ENCODE measurements around the gene PPP1R13L. TPM values are rescaled to one million over a fixed set of nuclear protein-coding genes. Genes with fewer than 3 reads are reported as not detected.

Gene PPP1R13L
- total RNA-seq, 1 experiment from 2014 or later, result 3.2 TPM

GRCh38 chr19:45406226-45407090, 1.6 kb upstream of the PPP1R13L start, which contains the start of gene POLR1G:
TSS of gene POLR1G (plus strand) at chr19:45406644. CDS start at chr19:45406697, 53 bp downstream.
- H3K36me3 ChIP-seq, result 0 out of 2 replicates have a peak, but pooled peaks cover 3% of the 10 kb centered on the region
- H3K27ac ChIP-seq, result peak within 1 kb of the TSS; percentile 96
- peak within 1 kb of the TSS; percentile 75 for H3K4me3 ChIP-seq
- peak; percentile 81 to 91 for DNase-seq
- H3K4me1 ChIP-seq, result 0 out of 2 replicates have a peak, but pooled peaks cover 3% of the 10 kb centered on the region
- no peaks in the 10 kb centered on the region for H3K27me3 ChIP-seq
- H3K9me3 ChIP-seq (replicated peaks), result no peaks in the 10 kb centered on the region

GRCh38 chr19:45405435-45406225, 761 bp upstream of the PPP1R13L start:
- no peaks in the 10 kb centered on the region for H3K9me3 ChIP-seq (replicated peaks)
- DNase-seq, result peak; percentile 93 to 94
- 0 out of 2 replicates have a peak, but pooled peaks cover 3% of the 10 kb centered on the region for H3K4me1 ChIP-seq
- 0 out of 2 replicates have a peak, but pooled peaks cover 3% of the 10 kb centered on the region for H3K36me3 ChIP-seq
- peak overlapping the region; percentile 96 for H3K27ac ChIP-seq
- H3K27me3 ChIP-seq, result no peaks in the 10 kb centered on the region
- H3K4me3 ChIP-seq, result peak overlapping the region; percentile 75

- Histone ChIP-seq H3K4me3 (no peak overlapping the region), H3K9me3 (replicated peaks) (no peaks in the 10 kb centered on the region), H3K36me3 (no peaks in the 10 kb centered on the region), H3K27ac (no peak overlapping the region), H3K27me3 (no peaks in the 10 kb centered on the region), H3K4me1 (0 out of 2 replicates have a peak, but pooled peaks cover 3% of the 10 kb centered on the region)
- DNase-seq, result no peak
These were observed 900 bp downstream of the PPP1R13L start for GRCh38 chr19:45403781-45404556.

DNA sequence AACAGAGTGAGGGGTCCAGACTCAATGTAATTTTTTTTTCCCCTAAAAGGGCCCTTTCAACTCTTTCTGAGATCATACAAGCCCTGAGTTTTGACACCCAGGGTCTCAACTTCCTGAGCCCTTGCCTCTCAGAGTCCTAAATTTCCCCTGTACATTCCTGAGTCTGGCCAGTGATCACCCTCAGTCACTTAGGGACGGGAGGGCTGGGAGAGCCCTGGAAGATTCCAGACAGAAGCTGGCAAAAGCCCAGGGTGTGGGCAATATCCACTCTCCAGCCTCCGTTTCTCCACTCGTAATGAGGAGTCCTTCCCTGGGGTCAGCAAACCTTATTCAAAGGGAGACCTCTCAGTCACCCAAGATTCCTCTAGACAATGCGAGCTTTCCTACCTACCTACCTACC, 1.6 kb downstream of the PPP1R13L start:
- Histone ChIP-seq H3K27me3 (no peaks in the 10 kb centered on the region), H3K9me3 (replicated peaks) (no peaks in the 10 kb centered on the region), H3K36me3 (no peaks in the 10 kb centered on the region), H3K4me3 (no peak overlapping the region), H3K27ac (no peak overlapping the region), H3K4me1 (0 out of 2 replicates have a peak, but pooled peaks cover 3% of the 10 kb centered on the region)
- no peak for DNase-seq

- Histone ChIP-seq H3K36me3 (no peaks in the 10 kb centered on the region), H3K4me1 (0 out of 2 replicates have a peak, but pooled peaks cover under 1% of the 10 kb centered on the region), H3K27me3 (no peaks in the 10 kb centered on the region), H3K9me3 (replicated peaks) (no peaks in the 10 kb centered on the region), H3K27ac (no peak overlapping the region), H3K4me3 (no peak overlapping the region)
- no peak for DNase-seq
These were observed 2.4 kb downstream of the PPP1R13L start for GRCh38 chr19:45402298-45403061.

- no peak for DNase-seq
- H3K27me3 ChIP-seq, result no peaks in the 10 kb centered on the region
- no peaks in the 10 kb centered on the region for H3K36me3 ChIP-seq
- no peaks in the 10 kb centered on the region for H3K4me1 ChIP-seq
- no peaks in the 10 kb centered on the region for H3K9me3 ChIP-seq (replicated peaks)
- H3K4me3 ChIP-seq, result no peak overlapping the region
- H3K27ac ChIP-seq, result no peak overlapping the region
These were observed 3.1 kb downstream of the PPP1R13L start for GRCh38 chr19:45401815-45402214.

GRCh38 chr19:45400192-45400591, 4.7 kb downstream of the PPP1R13L start:
- H3K4me1 ChIP-seq, result no peaks in the 10 kb centered on the region
- no peaks in the 10 kb centered on the region for H3K9me3 ChIP-seq (replicated peaks)
- H3K27me3 ChIP-seq, result no peaks in the 10 kb centered on the region
- no peaks in the 10 kb centered on the region for H3K36me3 ChIP-seq
- no peak overlapping the region for H3K27ac ChIP-seq
- DNase-seq, result no peak
- H3K4me3 ChIP-seq, result no peak overlapping the region

DNA sequence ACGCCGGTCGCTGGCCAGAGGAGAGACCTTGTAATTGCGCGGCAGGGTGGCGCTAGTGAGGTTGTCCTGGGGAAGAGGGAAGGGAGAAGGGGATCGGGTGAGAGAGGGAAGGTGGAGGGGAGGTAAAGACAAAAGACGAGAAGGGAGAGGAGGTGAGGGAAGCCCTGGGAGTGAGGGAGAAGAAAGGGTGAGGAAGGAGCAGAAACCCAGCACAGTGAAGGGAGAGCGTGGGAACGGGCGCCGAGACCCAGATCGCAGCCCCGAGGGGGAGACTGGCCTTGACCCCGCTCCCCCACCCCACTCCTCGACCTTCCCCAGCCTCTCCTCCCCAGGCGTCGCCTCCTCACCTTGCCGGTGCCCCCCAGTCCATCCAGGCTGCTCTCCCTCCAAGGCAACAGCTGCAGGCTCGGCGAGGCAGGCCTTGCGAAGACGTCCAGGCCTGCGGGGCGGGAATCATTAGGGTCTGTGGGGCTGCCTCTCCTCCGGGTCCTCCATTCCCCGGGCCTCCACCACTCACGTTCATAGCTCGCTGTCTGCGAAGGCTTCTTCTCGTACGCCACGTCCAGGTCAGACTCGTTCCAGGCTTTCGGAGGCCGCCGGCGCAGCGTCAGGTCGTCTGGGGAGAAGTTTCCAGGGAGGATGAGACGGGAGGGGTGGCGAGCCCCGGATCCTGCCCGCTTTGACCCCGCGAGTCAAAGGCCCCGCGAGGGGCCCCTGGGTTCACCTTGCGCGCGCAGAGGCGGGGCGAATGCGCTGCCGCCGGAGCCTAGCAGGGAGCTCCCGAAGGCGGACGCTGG, 8.8 kb downstream of the PPP1R13L start:
- no peak overlapping the region for H3K27ac ChIP-seq
- no peaks in the 10 kb centered on the region for H3K9me3 ChIP-seq (replicated peaks)
- DNase-seq, result no peak
- no peaks in the 10 kb centered on the region for H3K36me3 ChIP-seq
- H3K27me3 ChIP-seq, result no peaks in the 10 kb centered on the region
- no peaks in the 10 kb centered on the region for H3K4me1 ChIP-seq
- no peak overlapping the region for H3K4me3 ChIP-seq

- no peaks in the 10 kb centered on the region for H3K27me3 ChIP-seq
These were observed 12.8 kb downstream of the PPP1R13L start for GRCh38 chr19:45391871-45392665.

DNA sequence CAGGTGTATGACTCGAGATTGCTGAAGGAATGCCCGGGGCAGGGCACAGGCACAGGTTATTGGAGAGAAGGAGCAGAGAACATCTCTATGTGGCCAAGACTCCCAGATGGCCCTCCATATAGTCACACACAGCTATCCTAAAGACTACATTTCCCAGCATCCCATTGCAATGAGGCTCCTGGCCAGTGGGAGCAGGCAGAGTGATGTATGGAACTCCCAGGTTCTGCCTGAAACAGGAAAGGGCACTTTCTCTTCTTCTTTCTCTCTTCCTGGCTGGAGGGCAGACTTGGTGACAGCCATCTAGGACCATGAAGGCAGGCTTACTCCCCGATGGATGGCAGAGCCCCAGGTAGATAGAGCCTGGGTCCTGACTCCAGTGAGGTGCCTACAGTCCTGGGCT, 13.5 kb downstream of the PPP1R13L start:
- DNase-seq, result peak in 1 of 2 experiments; percentile 41
- Histone ChIP-seq H3K36me3 (no peaks in the 10 kb centered on the region), H3K4me3 (no peak overlapping the region), H3K27ac (no peak overlapping the region), H3K9me3 (replicated peaks) (no peaks in the 10 kb centered on the region), H3K27me3 (no peaks in the 10 kb centered on the region), H3K4me1 (no peaks in the 10 kb centered on the region)

More at GRCh38 chr19:45391871-45392665, 12.8 kb downstream of the PPP1R13L start:
- H3K4me1 ChIP-seq, result no peaks in the 10 kb centered on the region
- H3K36me3 ChIP-seq, result no peaks in the 10 kb centered on the region
- H3K4me3 ChIP-seq, result no peak overlapping the region
- no peaks in the 10 kb centered on the region for H3K9me3 ChIP-seq (replicated peaks)
- no peak overlapping the region for H3K27ac ChIP-seq
- DNase-seq, result no peak

GRCh38 chr19:45385392-45386221, 19.3 kb downstream of the PPP1R13L start:
- no peaks in the 10 kb centered on the region for H3K9me3 ChIP-seq (replicated peaks)
- no peak for DNase-seq
- no peaks in the 10 kb centered on the region for H3K27me3 ChIP-seq
- no peaks in the 10 kb centered on the region for H3K4me1 ChIP-seq
- no peak overlapping the region for H3K4me3 ChIP-seq
- no peaks in the 10 kb centered on the region for H3K36me3 ChIP-seq
- no peak overlapping the region for H3K27ac ChIP-seq

GRCh38 chr19:45382426-45382825, 22.4 kb downstream of the PPP1R13L start:
- Histone ChIP-seq H3K4me3 (no peak overlapping the region), H3K4me1 (no peaks in the 10 kb centered on the region; the same call in 1 of the 2 replicates), H3K36me3 (no peaks in the 10 kb centered on the region), H3K27ac (no peak overlapping the region), H3K27me3 (no peaks in the 10 kb centered on the region), H3K9me3 (replicated peaks) (no peaks in the 10 kb centered on the region)
- no peak for DNase-seq
